IMR-90 (cell line): ENCODE results near the gene TFAP2E. TPM values are rescaled to one million over a fixed set of nuclear protein-coding genes. Genes with fewer than 3 reads are reported as not detected.

Experiments used
- ATAC-seq: fragments of 200-7000 bp; cut with Tn5 transposase; 2 replicates; pipeline ENCODE4 v1.9.1; 2020; ENCODE audit warnings: low read depth, mild to moderate bottlenecking, moderate library complexity
- BruUV-seq: library from RNA; stranded (reverse); fragments of 400-500 nt; replicated peaks from 2 replicates; lab custom pipeline; 2021; lab: Mats Ljungman, UMichigan
- CTCF ChIA-PET: fragments of 300-600 bp; formaldehyde crosslinking; extraction: SDS; loops from one replicate; lab custom pipeline; 2021; ENCODE audit warnings: antibody characterized with exemption; lab: Yijun Ruan, JAX
- POLR2A ChIA-PET: fragments of 300-600 bp; sonication (Branson Sonifier 250); formaldehyde crosslinking; loops from one replicate; lab custom pipeline; 2022; ENCODE audit warnings: antibody characterized with exemption; ENCODE audit not compliant: unreplicated experiment; lab: Charles Lee
- DNase-seq: peaks from one replicate; pipeline ENCODE4 v3.0.0; 2013
- H2AFZ ChIP-seq: replicated peaks from 2 replicates; pipeline ENCODE3; 2013; ENCODE audit warnings: low read length, mild to moderate bottlenecking; ENCODE audit not compliant: poor library complexity
- H2AK5ac ChIP-seq: 2 replicates; pipeline ENCODE4 v1.6.1; 2013; ENCODE audit warnings: low read depth, low read length, inconsistent platforms
- H2AK9ac ChIP-seq: replicated peaks from 2 replicates; pipeline ENCODE3; 2013; ENCODE audit warnings: mild to moderate bottlenecking, low read depth, low read length, moderate library complexity; ENCODE audit not compliant: poor library complexity
- H2BK120ac ChIP-seq: 2 replicates; pipeline ENCODE4 v1.6.1; 2013; ENCODE audit warnings: low read depth, low read length, inconsistent platforms
- H2BK15ac ChIP-seq: 3 replicates; pipeline ENCODE4 v1.6.1; 2013; ENCODE audit warnings: low read depth, low read length, inconsistent platforms
- H2BK20ac ChIP-seq: 2 replicates; pipeline ENCODE4 v1.6.1; 2013; ENCODE audit warnings: low read depth, mild to moderate bottlenecking, inconsistent platforms, low read length, moderate library complexity
- H2BK5ac ChIP-seq: 2 replicates; pipeline ENCODE4 v1.6.1; 2013; ENCODE audit warnings: mild to moderate bottlenecking, low read depth, low read length, inconsistent platforms; ENCODE audit not compliant: poor library complexity, severe bottlenecking
- H3K14ac ChIP-seq: replicated peaks from 2 replicates; pipeline ENCODE4 v1.6.1; 2013; ENCODE audit warnings: low read depth, low read length, inconsistent platforms
- H3K18ac ChIP-seq: 2 replicates; pipeline ENCODE4 v1.6.1; 2013; ENCODE audit warnings: low read depth, low read length, control low read depth
- H3K23ac ChIP-seq: 2 replicates; pipeline ENCODE4 v1.6.1; 2013; ENCODE audit warnings: low read depth, low read length, inconsistent platforms
- H3K27ac ChIP-seq: 2 replicates; pipeline ENCODE4 v1.5.1; 2013; ENCODE audit warnings: mild to moderate bottlenecking, control low read depth, low read length; ENCODE audit not compliant: insufficient read depth
- H3K27me3 ChIP-seq: 2 replicates; pipeline ENCODE4 v1.6.1; 2013; ENCODE audit warnings: low read length; ENCODE audit not compliant: control insufficient read depth, insufficient read depth
- H3K36me3 ChIP-seq: 2 replicates; pipeline ENCODE4 v1.6.1; 2013; ENCODE audit warnings: low read length, mixed read lengths; ENCODE audit not compliant: control insufficient read depth, insufficient read depth
- H3K4ac ChIP-seq: 2 replicates; pipeline ENCODE4 v1.6.1; 2013; ENCODE audit warnings: low read depth, low read length, inconsistent platforms
- H3K4me1 ChIP-seq: 2 replicates; pipeline ENCODE4 v1.6.1; 2013; ENCODE audit warnings: low read length, mixed read lengths; ENCODE audit not compliant: control insufficient read depth, insufficient read depth
- H3K4me2 ChIP-seq: 2 replicates; pipeline ENCODE4 v1.6.1; 2013; ENCODE audit warnings: low read depth, mild to moderate bottlenecking, control low read depth, low read length, moderate library complexity
- H3K4me3 ChIP-seq: 2 replicates; pipeline ENCODE4 v1.5.1; 2013; ENCODE audit warnings: low read depth, mild to moderate bottlenecking, control low read depth, low read length, moderate library complexity; ENCODE audit not compliant: insufficient read depth
- H3K56ac ChIP-seq: 2 replicates; pipeline ENCODE4 v1.6.1; 2013; ENCODE audit warnings: low read length, inconsistent platforms; ENCODE audit not compliant: insufficient read depth; ENCODE audit errors: extremely low read depth
- H3K79me1 ChIP-seq, 2 experiments: 2 replicates each; pipeline ENCODE4 v1.6.1; 2013; ENCODE audit warnings: low read length in 2 of 2, inconsistent platforms in 1 of 2, low read depth in 1 of 2
- H3K9ac ChIP-seq: 2 replicates; pipeline ENCODE4 v1.6.1; 2013; ENCODE audit warnings: low read depth, low read length, control low read depth
- H3K9me1 ChIP-seq: 2 replicates; pipeline ENCODE4 v1.6.1; 2013; ENCODE audit warnings: low read length, inconsistent platforms; ENCODE audit not compliant: insufficient read depth
- H3K9me3 ChIP-seq: 2 replicates; pipeline ENCODE4 v1.6.1; 2013; ENCODE audit warnings: low read length; ENCODE audit not compliant: control insufficient read depth, insufficient read depth
- H4K20me1 ChIP-seq: 2 replicates; pipeline ENCODE4 v1.6.1; 2013; ENCODE audit warnings: low read length, inconsistent platforms; ENCODE audit not compliant: insufficient read depth
- H4K5ac ChIP-seq: 2 replicates; pipeline ENCODE4 v1.6.1; 2013; ENCODE audit warnings: mild to moderate bottlenecking, low read depth, low read length, control low read depth
- H4K8ac ChIP-seq, 2 experiments: 2 replicates each; pipeline ENCODE4 v1.6.1; 2013; ENCODE audit warnings: low read depth in 2 of 2, low read length in 2 of 2, control low read depth in 1 of 2, inconsistent platforms in 1 of 2
- H4K91ac ChIP-seq: 2 replicates; pipeline ENCODE4 v1.6.1; 2013; ENCODE audit warnings: low read depth, low read length, inconsistent platforms; ENCODE audit not compliant: insufficient read depth
- BHLHE40 ChIP-seq: fragments of 150-350 bp; IDR thresholded peaks from 2 replicates; pipeline ENCODE4 v1.6.1; 2016; ENCODE audit warnings: mild to moderate bottlenecking, low read depth, low read length
- CHD1 ChIP-seq: IDR thresholded peaks from 2 replicates; pipeline ENCODE4 v1.6.1; 2012; ENCODE audit warnings: low read depth, low read length, improper control_type of control experiment
- CTCF ChIP-seq: conservative IDR thresholded peaks from 2 replicates; pipeline ENCODE4 v1.5.1; 2012; ENCODE audit warnings: mild to moderate bottlenecking, low read depth, low read length, improper control_type of control experiment
- ELK1 ChIP-seq: fragments of 150-350 bp; IDR thresholded peaks from 2 replicates; pipeline ENCODE4 v1.6.1; 2016; ENCODE audit warnings: low read depth, mild to moderate bottlenecking, low read length, moderate library complexity, borderline replicate concordance
- MAFK ChIP-seq: IDR thresholded peaks from 2 replicates; pipeline ENCODE4 v1.6.1; 2012; ENCODE audit warnings: low read depth, low read length, improper control_type of control experiment
- MAZ ChIP-seq: IDR thresholded peaks from 2 replicates; pipeline ENCODE4 v1.6.1; 2012; ENCODE audit warnings: low read depth, mild to moderate bottlenecking, low read length, improper control_type of control experiment, moderate library complexity, borderline replicate concordance
- MXI1 ChIP-seq: IDR thresholded peaks from 2 replicates; pipeline ENCODE4 v1.6.1; 2012; ENCODE audit warnings: low read depth, mild to moderate bottlenecking, low read length, moderate library complexity, borderline replicate concordance
- NFE2L2 ChIP-seq: fragments of 150-350 bp; IDR thresholded peaks from 2 replicates; pipeline ENCODE4 v1.6.1; 2016; ENCODE audit warnings: low read depth, mild to moderate bottlenecking, low read length
- RFX5 ChIP-seq: IDR thresholded peaks from 2 replicates; pipeline ENCODE4 v1.8.0; 2012; ENCODE audit warnings: low read depth, mild to moderate bottlenecking, low read length, moderate library complexity
- SMC3 ChIP-seq: fragments of 150-350 bp; IDR thresholded peaks from 2 replicates; pipeline ENCODE4 v1.6.1; 2016; ENCODE audit warnings: low read depth, mild to moderate bottlenecking, antibody characterized with exemption, low read length, moderate library complexity
- USF2 ChIP-seq: fragments of 150-350 bp; IDR thresholded peaks from 2 replicates; pipeline ENCODE4 v1.6.1; 2017; ENCODE audit warnings: mild to moderate bottlenecking, antibody characterized with exemption, low read length, low read depth
- WGBS, 2 experiments: methylation state at CpG; one replicate each; pipeline versions ENCODE4 v1.1.5 to v1.1.7; 2013; ENCODE audit warnings: missing lambda C conversion rate in 2 of 2; ENCODE audit not compliant: insufficient read length in 1 of 2; ENCODE audit errors: extremely low coverage in 2 of 2; 5-methylcytosine and 5-hydroxymethylcytosine counted together
- dilution Hi-C: fragments of 300-500 bp; cut with HindIII; formaldehyde crosslinking; loops from one replicate; pipeline ENCODE4 v1.14.3; 2018; ENCODE audit warnings: low sequenced_read_pairs; ENCODE audit not compliant: unreplicated experiment
- in situ Hi-C: fragments of 300-500 bp; cut with MboI; formaldehyde crosslinking; loops from 3 replicates; pipeline ENCODE4 v1.14.3; 2019; ENCODE audit warnings: low sequenced_read_pairs, inconsistent platforms, mixed read lengths
- intact Hi-C: fragments of 100-400 bp; cut with micrococcal nuclease; formaldehyde crosslinking; loops from 2 replicates; pipeline ENCODE4 v1.10.0; 2022
- polyA plus RNA-seq, 3 experiments: library from polyadenylated mRNA; depleted of rRNA; stranded (reverse); fragments of >200 nt; gene quantifications; 2 replicates each; pipeline ENCODE4 v1.2.3, GENCODE V29; 2012; ENCODE audit warnings: low replicate concordance in 1 of 3
- total RNA-seq: library from RNA; depleted of rRNA; stranded (reverse); fragments of >200 nt; gene quantifications from 2 replicates; pipeline ENCODE4 v1.2.3, GENCODE V29; 2012

TFAP2E gene
- total and polyA plus RNA-seq, 2 of the 4 experiments (the other 2 are of a cell fraction) = under 0.01 to 0.19 TPM

GRCh38 chr1:35572296-35572695 lies 818 bp upstream of the TFAP2E start:
- Histone ChIP-seq H2BK20ac (no peak overlapping the region), H3K79me1 (no peaks in the 10 kb centered on the region), H2BK15ac (no peak overlapping the region), H2BK5ac (no peak overlapping the region), H2AK9ac (no peak overlapping the region), H2BK120ac (no peak overlapping the region), H3K27me3 (peaks cover 45% of the 10 kb centered on the region), H3K4me3 (no peak overlapping the region), H4K91ac (no peak overlapping the region), H3K4me1 (no peaks in the 10 kb centered on the region; the same call in 1 of the 2 replicates), H4K5ac (no peak overlapping the region), H3K23ac (no peak overlapping the region), H3K14ac (no peak overlapping the region), H4K20me1 (0 out of 2 replicates have a peak, but pooled peaks cover 5% of the 10 kb centered on the region), H3K18ac (no peak overlapping the region), H3K36me3 (peaks cover under 1% of the 10 kb centered on the region; the same call in 1 of the 2 replicates), H3K9me1 (no peaks in the 10 kb centered on the region), H3K4ac (no peak overlapping the region), H2AFZ (no peak overlapping the region), H4K8ac (no peak overlapping the region), H2AK5ac (no peak overlapping the region), H3K27ac (no peak overlapping the region), H3K4me2 (no peak overlapping the region), H3K9me3 (no peaks in the 10 kb centered on the region), H3K9ac (no peak overlapping the region), H3K56ac (no peak overlapping the region)
- intact Hi-C loops = no loop called here
- TF ChIP-seq USF2 = no peak
- TF ChIP-seq SMC3 = no peak
- no peak for TF ChIP-seq RFX5
- TF ChIP-seq MAZ = no peak
- TF ChIP-seq MAFK = no peak
- no peak for TF ChIP-seq NFE2L2
- no peak for TF ChIP-seq BHLHE40
- no peak for TF ChIP-seq MXI1
- no peak for TF ChIP-seq CHD1
- no peak for TF ChIP-seq ELK1
- no peak for TF ChIP-seq CTCF
- BruUV-seq = no TSS peak
- dilution Hi-C loops = no loop called here
- DNase-seq = no peak
- WGBS, 2 experiments = 93% methylated on average over 2 of the region's 2 CpGs; no CpG with 5 or more reads in 1 of the 2 experiments
- ChIA-PET CTCF (interaction anchor here (2.1 kb wide), 1 partner anchor 155 kb away, joined by 9 read pairs; no protein-coding TSS in a partner anchor), POLR2A (no interaction called here)
- no peak for ATAC-seq
- in situ Hi-C loops = loop anchor here (5.0 kb wide), 1 partner anchor 200 kb away; no protein-coding TSS in a partner anchor
